ENCODE measurements around the gene DCAF4L1. TPM values are rescaled to one million over a fixed set of nuclear protein-coding genes. Genes with fewer than 3 reads are reported as not detected.

Gene DCAF4L1, protein sequence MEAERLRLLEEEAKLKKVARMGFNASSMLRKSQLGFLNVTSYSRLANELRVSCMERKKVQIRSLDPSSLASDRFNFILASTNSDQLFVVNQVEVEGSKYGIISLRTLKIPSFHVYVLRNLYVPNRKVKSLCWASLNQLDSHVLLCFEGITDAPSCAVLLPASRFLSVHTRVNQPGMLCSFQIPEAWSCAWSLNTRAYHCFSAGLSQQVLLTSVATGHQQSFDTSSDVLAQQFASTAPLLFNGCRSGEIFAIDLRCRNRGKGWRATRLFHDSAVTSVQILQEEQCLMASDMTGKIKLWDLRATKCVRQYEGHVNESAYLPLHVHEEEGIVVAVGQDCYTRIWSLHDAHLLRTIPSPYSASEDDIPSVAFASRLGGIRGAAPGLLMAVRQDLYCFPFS
- under 1 TPM; under 0.01 to 0.38 (median 0.15) TPM for total RNA-seq

DNA sequence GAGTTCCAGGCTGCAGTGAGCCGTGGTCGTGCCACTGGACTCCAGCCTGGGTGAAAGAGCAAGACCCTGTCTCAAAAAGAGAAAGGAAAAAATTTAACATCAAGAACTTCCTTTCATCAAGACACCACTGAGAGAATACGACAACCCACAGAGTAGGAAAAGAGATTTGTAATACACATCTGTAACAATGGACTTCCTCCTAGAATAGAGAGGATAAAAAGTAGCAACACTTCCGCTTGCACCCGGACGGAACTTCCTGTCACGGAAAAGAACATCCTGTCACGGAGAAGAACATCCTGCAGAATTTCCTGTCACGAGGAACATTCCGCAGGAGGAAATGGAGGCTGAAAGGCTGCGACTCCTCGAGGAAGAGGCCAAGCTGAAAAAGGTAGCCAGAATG is at the start of gene DCAF4L1:
TSS of gene DCAF4L1 (plus strand) at position 301 of the 400 bp plus-strand sequence. CDS start at position 338, 37 bp downstream.
- intact Hi-C loops (cut with DNase I), result no loop called here
- WGBS, 2 donors, result 78 to 80% methylated on average over 10 to 12 of the region's 12 CpGs

DNA sequence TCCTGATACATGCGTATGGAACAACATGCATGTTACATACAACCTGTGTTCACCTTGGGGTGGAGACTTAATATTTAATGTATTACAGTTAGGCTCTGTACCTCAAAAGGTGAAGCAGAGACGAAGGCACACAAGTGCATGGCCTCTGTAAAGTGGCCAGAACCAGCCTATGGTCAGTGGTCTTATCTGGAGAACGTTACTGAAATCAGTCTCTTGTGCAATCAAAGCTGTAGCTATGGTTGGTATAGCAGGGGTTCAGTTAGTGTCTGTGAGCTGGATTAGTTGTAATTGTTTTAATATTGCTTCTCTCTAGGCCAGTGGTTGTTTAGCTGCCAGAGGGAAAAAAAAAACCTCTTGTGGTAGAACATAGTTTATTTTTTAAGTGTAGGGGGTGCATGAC is 48.6 kb upstream of the DCAF4L1 start:
- no peaks in the 10 kb centered on the region for H3K27me3 ChIP-seq
- no peak for TF ChIP-seq POLR2A (IDR thresholded peaks at IDR 0.05)
- H3K27ac ChIP-seq, result no peak overlapping the region
- H3K9me3 ChIP-seq, result no peaks in the 10 kb centered on the region
- no peak overlapping the region for H3K4me3 ChIP-seq
- peaks cover 9 to 32% (median 21%) of the 10 kb centered on the region in 3 donors for H3K4me1 ChIP-seq
- intact Hi-C loops (cut with DNase I), result no loop called here
- WGBS, 2 donors, result 73 to 79% methylated on average over 3 of the region's 3 CpGs
- no peak for DNase-seq
- no peaks in the 10 kb centered on the region for H3K36me3 ChIP-seq

More for the DNA sequence above, at the start of gene DCAF4L1:
- no peak for TF ChIP-seq POLR2A (IDR thresholded peaks at IDR 0.05)
- TF ChIP-seq, protein P1, sequence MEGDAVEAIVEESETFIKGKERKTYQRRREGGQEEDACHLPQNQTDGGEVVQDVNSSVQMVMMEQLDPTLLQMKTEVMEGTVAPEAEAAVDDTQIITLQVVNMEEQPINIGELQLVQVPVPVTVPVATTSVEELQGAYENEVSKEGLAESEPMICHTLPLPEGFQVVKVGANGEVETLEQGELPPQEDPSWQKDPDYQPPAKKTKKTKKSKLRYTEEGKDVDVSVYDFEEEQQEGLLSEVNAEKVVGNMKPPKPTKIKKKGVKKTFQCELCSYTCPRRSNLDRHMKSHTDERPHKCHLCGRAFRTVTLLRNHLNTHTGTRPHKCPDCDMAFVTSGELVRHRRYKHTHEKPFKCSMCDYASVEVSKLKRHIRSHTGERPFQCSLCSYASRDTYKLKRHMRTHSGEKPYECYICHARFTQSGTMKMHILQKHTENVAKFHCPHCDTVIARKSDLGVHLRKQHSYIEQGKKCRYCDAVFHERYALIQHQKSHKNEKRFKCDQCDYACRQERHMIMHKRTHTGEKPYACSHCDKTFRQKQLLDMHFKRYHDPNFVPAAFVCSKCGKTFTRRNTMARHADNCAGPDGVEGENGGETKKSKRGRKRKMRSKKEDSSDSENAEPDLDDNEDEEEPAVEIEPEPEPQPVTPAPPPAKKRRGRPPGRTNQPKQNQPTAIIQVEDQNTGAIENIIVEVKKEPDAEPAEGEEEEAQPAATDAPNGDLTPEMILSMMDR (IDR thresholded peaks at IDR 0.05), result no peak
- no peaks in the 10 kb centered on the region for H3K36me3 ChIP-seq
- DNase-seq, result no peak
- no peak within 1 kb of the TSS for H3K4me3 ChIP-seq
- H3K27ac ChIP-seq, result no peak within 1 kb of the TSS
- H3K4me1 ChIP-seq, result no peaks in the 10 kb centered on the region
- no peaks in the 10 kb centered on the region for H3K9me3 ChIP-seq
- no peaks in the 10 kb centered on the region for H3K27me3 ChIP-seq

DNA sequence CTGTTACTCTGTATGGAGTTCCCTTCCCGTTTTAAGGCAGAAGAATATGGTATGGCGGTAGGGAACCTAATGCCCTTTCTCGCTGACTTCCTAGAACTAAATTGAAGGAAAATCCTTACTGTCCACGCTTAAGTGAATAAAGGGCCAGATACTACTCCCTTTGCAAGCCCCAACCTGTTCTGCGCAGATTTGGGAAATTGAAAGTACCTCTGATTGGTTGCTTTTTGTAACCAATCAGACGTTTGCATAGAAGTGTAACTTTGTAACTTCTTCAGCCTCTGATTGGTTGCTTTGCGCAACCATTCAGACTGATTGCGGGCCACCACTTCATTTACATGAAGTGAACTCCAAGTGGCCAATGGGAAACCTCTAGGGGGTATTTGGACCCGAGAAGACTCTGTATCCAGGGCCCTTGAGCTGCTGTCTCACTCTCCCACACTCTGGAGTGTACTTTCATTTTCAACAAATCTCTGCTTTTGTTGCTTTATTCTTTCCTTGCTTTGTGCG is 47.5 kb upstream of the DCAF4L1 start:
- peaks cover 9 to 43% (median 29%) of the 10 kb centered on the region in 3 donors for H3K4me1 ChIP-seq
- TF ChIP-seq POLR2A (IDR thresholded peaks at IDR 0.05), result no peak
- TF ChIP-seq, protein P1 (IDR thresholded peaks at IDR 0.05), result no peak
- 85 to 86% methylated on average over 9 to 10 of the region's 10 CpGs for WGBS, 2 donors
- H3K27ac ChIP-seq, result peak overlapping the region in 1 of 4 donors; percentile 87
- peaks cover 0 to 6% (median 0%) of the 10 kb centered on the region in 3 donors for H3K36me3 ChIP-seq
- no peaks in the 10 kb centered on the region for H3K27me3 ChIP-seq
- no peak for DNase-seq
- peak overlapping the region in 2 of 4 donors; percentile 84 to 94 for H3K4me3 ChIP-seq
- H3K9me3 ChIP-seq, result no peaks in the 10 kb centered on the region
- intact Hi-C loops (cut with DNase I), result no loop called here

DNA sequence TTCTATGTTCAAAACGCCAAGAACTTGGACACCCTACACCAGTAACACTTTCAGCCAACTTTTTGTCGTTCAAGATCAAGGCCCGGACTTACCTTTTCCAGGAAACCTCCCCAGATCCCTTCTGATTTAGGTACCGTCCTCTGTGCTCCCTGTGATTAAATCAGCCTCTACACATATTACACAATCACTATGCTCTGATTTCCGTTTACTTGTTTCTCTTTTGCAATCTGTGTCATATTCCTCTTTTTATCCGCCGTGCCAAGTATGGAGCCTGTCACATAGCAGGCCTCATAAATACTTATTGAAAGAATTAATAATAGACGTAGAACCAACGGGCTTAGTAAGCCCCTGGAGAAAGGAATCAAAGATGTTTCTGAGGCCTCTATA is 47.0 kb upstream of the DCAF4L1 start:
- TF ChIP-seq, protein P1 (IDR thresholded peaks at IDR 0.05), result no peak
- TF ChIP-seq POLR2A (IDR thresholded peaks at IDR 0.05), result no peak
- intact Hi-C loops (cut with DNase I), result no loop called here
- WGBS, 2 donors, result 79 to 86% methylated on average over 9 of the region's 9 CpGs
- H3K27ac ChIP-seq, result peak overlapping the region in 3 of 4 donors; percentile 87 to 92 (median 89)
- DNase-seq, result no peak
- H3K9me3 ChIP-seq, result no peaks in the 10 kb centered on the region
- peaks cover 0 to 11% (median 0%) of the 10 kb centered on the region in 3 donors for H3K36me3 ChIP-seq
- H3K4me3 ChIP-seq, result peak overlapping the region; percentile 76 to 96 (median 89)
- no peaks in the 10 kb centered on the region for H3K27me3 ChIP-seq
- peaks cover 9 to 47% (median 29%) of the 10 kb centered on the region in 3 donors for H3K4me1 ChIP-seq

DNA sequence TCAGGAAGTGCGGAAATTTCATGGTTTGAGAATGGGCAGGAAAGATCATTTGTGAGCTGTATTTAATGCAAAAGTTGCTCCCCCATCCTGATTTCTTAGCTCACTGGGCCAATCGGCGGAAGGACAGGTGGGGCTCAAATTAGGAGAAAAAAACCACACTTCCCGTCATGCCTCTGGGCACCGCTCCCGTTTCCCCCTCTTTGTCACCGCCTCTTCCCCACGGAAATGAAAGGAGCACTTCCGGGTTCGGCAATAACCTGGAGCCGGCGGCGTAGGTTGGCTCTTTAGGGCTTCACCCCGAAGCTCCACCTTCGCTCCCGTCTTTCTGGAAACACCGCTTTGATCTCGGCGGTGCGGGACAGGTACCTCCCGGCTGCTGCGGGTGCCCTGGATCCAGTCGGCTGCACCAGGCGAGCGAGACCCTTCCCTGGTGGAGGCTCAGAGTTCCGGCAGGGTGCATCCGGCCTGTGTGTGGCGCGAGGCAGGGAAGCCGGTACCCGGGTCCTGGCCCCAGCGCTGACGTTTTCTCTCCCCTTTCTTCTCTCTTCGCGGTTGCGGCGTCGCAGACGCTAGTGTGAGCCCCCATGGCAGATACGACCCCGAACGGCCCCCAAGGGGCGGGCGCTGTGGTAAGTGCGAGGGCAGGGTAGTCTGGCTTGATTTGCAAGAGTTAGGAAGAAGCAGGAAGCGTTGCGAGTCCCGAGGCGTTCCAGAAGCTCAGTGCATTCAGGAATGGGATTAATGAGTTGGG is 46.5 kb upstream of the DCAF4L1 start, which contains the start of gene TMEM33:
TSS of gene TMEM33 (plus strand) at position 529 of the 751 bp plus-strand sequence. CDS start at position 585, 56 bp downstream.
- Histone ChIP-seq H3K27ac (peak within 1 kb of the TSS; percentile 85 to 92 (median 88)), H3K4me3 (peak within 1 kb of the TSS; percentile 76 to 96 (median 89)), H3K4me1 (peaks cover 9 to 50% (median 29%) of the 10 kb centered on the region in 3 donors), H3K27me3 (no peaks in the 10 kb centered on the region), H3K36me3 (peaks cover 0 to 17% (median 0%) of the 10 kb centered on the region in 3 donors), H3K9me3 (no peaks in the 10 kb centered on the region)
- 3 to 8% methylated on average over 9 to 22 of the region's 49 CpGs for WGBS, 2 donors
- TF ChIP-seq, protein P1 (IDR thresholded peaks at IDR 0.05), result peak in 2 of 6 experiments; percentile 19 to 21
- peak in 2 of 4 donors; percentile 62 to 82 for TF ChIP-seq POLR2A (IDR thresholded peaks at IDR 0.05)
- DNase-seq, result peak; percentile 18
- intact Hi-C loops (cut with DNase I), result no loop called here
